Measurements from ENCODE around the gene GLRX3. TPM values are rescaled to one million over a fixed set of nuclear protein-coding genes. Genes with fewer than 3 reads are reported as not detected.

The GLRX3 gene
- total RNA-seq, 1 experiment from 2014 or later: 369 TPM

GRCh38 chr10:130213286-130214080 lies 77.3 kb downstream of the GLRX3 start:
- H3K36me3 ChIP-seq: no peaks in the 10 kb centered on the region
- H3K9me3 ChIP-seq: no peaks in the 10 kb centered on the region

GRCh38 chr10:130214431-130214830 lies 78.2 kb downstream of the GLRX3 start:
- Histone ChIP-seq H3K27me3 (no peaks in the 10 kb centered on the region), H3K36me3 (no peaks in the 10 kb centered on the region), H3K4me3 (no peak overlapping the region), H3K9me3 (no peaks in the 10 kb centered on the region)
- DNase-seq: no peak

More at GRCh38 chr10:130213286-130214080, 77.3 kb downstream of the GLRX3 start:
- no peak for DNase-seq
- Histone ChIP-seq H3K4me3 (no peak overlapping the region), H3K27me3 (no peaks in the 10 kb centered on the region)

GRCh38 chr10:130215151-130215930 lies 79.2 kb downstream of the GLRX3 start:
- Histone ChIP-seq H3K9me3 (no peaks in the 10 kb centered on the region), H3K27me3 (no peaks in the 10 kb centered on the region), H3K4me3 (no peak overlapping the region), H3K36me3 (no peaks in the 10 kb centered on the region)
- DNase-seq: no peak

- no peaks in the 10 kb centered on the region for H3K9me3 ChIP-seq
- H3K27me3 ChIP-seq: no peaks in the 10 kb centered on the region
- no peak overlapping the region for H3K4me3 ChIP-seq
- no peak for DNase-seq
- no peaks in the 10 kb centered on the region for H3K36me3 ChIP-seq
These were observed 79.7 kb downstream of the GLRX3 start for GRCh38 chr10:130215931-130216231.

- no peak overlapping the region for H3K4me3 ChIP-seq
- no peaks in the 10 kb centered on the region for H3K36me3 ChIP-seq
- no peaks in the 10 kb centered on the region for H3K27me3 ChIP-seq
- H3K9me3 ChIP-seq: no peaks in the 10 kb centered on the region
- no peak for DNase-seq
These were observed 82.0 kb downstream of the GLRX3 start for GRCh38 chr10:130218181-130218641.

- H3K36me3 ChIP-seq: no peaks in the 10 kb centered on the region
- no peaks in the 10 kb centered on the region for H3K9me3 ChIP-seq
- H3K4me3 ChIP-seq: no peak overlapping the region
- H3K27me3 ChIP-seq: no peaks in the 10 kb centered on the region
- no peak for DNase-seq
These were observed 82.7 kb downstream of the GLRX3 start for GRCh38 chr10:130218936-130219335.

GRCh38 chr10:130220251-130221185 lies 84.3 kb downstream of the GLRX3 start:
- no peaks in the 10 kb centered on the region for H3K9me3 ChIP-seq
- H3K36me3 ChIP-seq: no peaks in the 10 kb centered on the region
- H3K4me3 ChIP-seq: no peak overlapping the region
- H3K27me3 ChIP-seq: no peaks in the 10 kb centered on the region
- DNase-seq: no peak

- no peaks in the 10 kb centered on the region for H3K36me3 ChIP-seq
- no peaks in the 10 kb centered on the region for H3K9me3 ChIP-seq
- no peaks in the 10 kb centered on the region for H3K27me3 ChIP-seq
- no peak overlapping the region for H3K4me3 ChIP-seq
- no peak for DNase-seq
These were observed 85.5 kb downstream of the GLRX3 start for GRCh38 chr10:130221456-130222375.

GRCh38 chr10:130222381-130222780 lies 86.2 kb downstream of the GLRX3 start:
- DNase-seq: no peak
- no peaks in the 10 kb centered on the region for H3K9me3 ChIP-seq

GRCh38 chr10:130224228-130224627 lies 88.0 kb downstream of the GLRX3 start:
- DNase-seq: no peak
- Histone ChIP-seq H3K36me3 (no peaks in the 10 kb centered on the region), H3K4me3 (no peak overlapping the region)

More at GRCh38 chr10:130222381-130222780, 86.2 kb downstream of the GLRX3 start:
- no peaks in the 10 kb centered on the region for H3K27me3 ChIP-seq
- H3K36me3 ChIP-seq: no peaks in the 10 kb centered on the region
- H3K4me3 ChIP-seq: no peak overlapping the region

GRCh38 chr10:130226012-130226411 lies 89.8 kb downstream of the GLRX3 start:
- Histone ChIP-seq H3K4me3 (no peak overlapping the region), H3K27me3 (no peaks in the 10 kb centered on the region), H3K36me3 (no peaks in the 10 kb centered on the region), H3K9me3 (no peaks in the 10 kb centered on the region)
- no peak for DNase-seq

More at GRCh38 chr10:130224228-130224627, 88.0 kb downstream of the GLRX3 start:
- Histone ChIP-seq H3K27me3 (no peaks in the 10 kb centered on the region), H3K9me3 (no peaks in the 10 kb centered on the region)

GRCh38 chr10:130227883-130228282 lies 91.7 kb downstream of the GLRX3 start:
- no peak for DNase-seq
- no peaks in the 10 kb centered on the region for H3K36me3 ChIP-seq
- H3K9me3 ChIP-seq: no peaks in the 10 kb centered on the region
- H3K4me3 ChIP-seq: no peak overlapping the region
- H3K27me3 ChIP-seq: no peaks in the 10 kb centered on the region

Other genes with a start within 250 kb of the GLRX3 start
- 3.1 and 3.4 TPM in 2 replicates for gene EBF3, start 172.1 kb upstream of the GLRX3 start, total RNA-seq (2014; rRNA removed; shearing (Covaris generic); ENCODE audit: low replicate concordance)
- 2.8 and 3.6 TPM in 2 replicates for gene C10orf143, start 25.6 kb upstream of the GLRX3 start, total RNA-seq (2014; rRNA removed; shearing (Covaris generic); ENCODE audit: low replicate concordance)

Measured in MG63 (cell line).